IPS-18c (cell line): ENCODE results near the gene DCLK1.

ENCODE experiments used
- H3K4me3 ChIP-seq: 2 replicates; pipeline ENCODE4 v1.7.0; 2013; ENCODE audit warnings: low read depth, mild to moderate bottlenecking, low read length, moderate library complexity; ENCODE audit not compliant: insufficient read depth
- H3K9me3 ChIP-seq: one replicate; pipeline ENCODE4 v1.6.1; 2013; ENCODE audit warnings: mild to moderate bottlenecking, low read length, moderate library complexity; ENCODE audit not compliant: control insufficient read depth, insufficient read depth

DCLK1 gene

GRCh38 chr13:35887115-35887666 is 244.0 kb downstream of the DCLK1 start:
- Histone ChIP-seq H3K9me3 (no peaks in the 10 kb centered on the region), H3K4me3 (no peak overlapping the region)

GRCh38 chr13:35886332-35887114 is 244.7 kb downstream of the DCLK1 start:
- Histone ChIP-seq H3K4me3 (no peak overlapping the region), H3K9me3 (no peaks in the 10 kb centered on the region)

- no peaks in the 10 kb centered on the region for H3K9me3 ChIP-seq
- no peak overlapping the region for H3K4me3 ChIP-seq
Observed at GRCh38 chr13:35884211-35884760, 246.9 kb downstream of the DCLK1 start.

GRCh38 chr13:35882722-35883497 is 248.3 kb downstream of the DCLK1 start:
- Histone ChIP-seq H3K4me3 (no peak overlapping the region), H3K9me3 (no peaks in the 10 kb centered on the region)

- Histone ChIP-seq H3K4me3 (no peak overlapping the region), H3K9me3 (no peaks in the 10 kb centered on the region)
Observed at GRCh38 chr13:35881360-35881759, 249.8 kb downstream of the DCLK1 start.

- Histone ChIP-seq H3K9me3 (no peaks in the 10 kb centered on the region), H3K4me3 (no peak overlapping the region)
Observed at GRCh38 chr13:35879111-35879510, 252.1 kb downstream of the DCLK1 start.

- Histone ChIP-seq H3K9me3 (no peaks in the 10 kb centered on the region), H3K4me3 (no peak overlapping the region)
Observed at GRCh38 chr13:35876601-35877000, 254.6 kb downstream of the DCLK1 start.

GRCh38 chr13:35874704-35875103 is 256.5 kb downstream of the DCLK1 start:
- H3K4me3 ChIP-seq, result no peak overlapping the region
- H3K9me3 ChIP-seq, result no peaks in the 10 kb centered on the region

GRCh38 chr13:35872369-35872768 is 258.8 kb downstream of the DCLK1 start:
- Histone ChIP-seq H3K4me3 (no peak overlapping the region), H3K9me3 (no peaks in the 10 kb centered on the region)

- Histone ChIP-seq H3K9me3 (no peaks in the 10 kb centered on the region), H3K4me3 (no peak overlapping the region)
Observed at GRCh38 chr13:35871561-35871960, 259.6 kb downstream of the DCLK1 start.

- H3K4me3 ChIP-seq, result no peak overlapping the region
- H3K9me3 ChIP-seq, result no peaks in the 10 kb centered on the region
Observed at GRCh38 chr13:35866801-35867200, 264.4 kb downstream of the DCLK1 start.

GRCh38 chr13:35865341-35866240 is 265.6 kb downstream of the DCLK1 start:
- no peaks in the 10 kb centered on the region for H3K9me3 ChIP-seq
- H3K4me3 ChIP-seq, result no peak overlapping the region

GRCh38 chr13:35860661-35861060 is 270.5 kb downstream of the DCLK1 start:
- no peaks in the 10 kb centered on the region for H3K9me3 ChIP-seq
- H3K4me3 ChIP-seq, result no peak overlapping the region

GRCh38 chr13:35859981-35860380 is 271.2 kb downstream of the DCLK1 start:
- no peak overlapping the region for H3K4me3 ChIP-seq
- no peaks in the 10 kb centered on the region for H3K9me3 ChIP-seq

GRCh38 chr13:35858665-35859064 is 272.5 kb downstream of the DCLK1 start:
- H3K4me3 ChIP-seq, result no peak overlapping the region
- H3K9me3 ChIP-seq, result no peaks in the 10 kb centered on the region

- Histone ChIP-seq H3K9me3 (no peaks in the 10 kb centered on the region), H3K4me3 (no peak overlapping the region)
Observed at GRCh38 chr13:35857769-35858168, 273.4 kb downstream of the DCLK1 start.
